SK-N-SH (cell line): ENCODE measurements around the gene BPIFB1.

Source experiments
- CTCF ChIP-seq: fragments of 200-600 bp; sonication (generic); IDR thresholded peaks from 2 replicates; pipeline ENCODE4 v1.6.1; 2017; ENCODE audit warnings: antibody characterized with exemption, mild to moderate bottlenecking, moderate library complexity
- EP300 ChIP-seq, 2 experiments: IDR thresholded peaks; 2 replicates each; pipeline versions ENCODE4 v1.4.0 to v1.6.1; 2012; ENCODE audit warnings: borderline replicate concordance in 1 of 2, low read depth in 1 of 2, low read length in 1 of 2
- JUND ChIP-seq: IDR thresholded peaks from 2 replicates; pipeline ENCODE4 v1.4.0; 2012
- POLR2AphosphoS5 ChIP-seq: IDR thresholded peaks from 2 replicates; pipeline ENCODE4 v1.6.1; 2012; ENCODE audit warnings: low read depth, low read length
- RAD21 ChIP-seq: IDR thresholded peaks from 2 replicates; pipeline ENCODE4 v1.6.1; 2012; ENCODE audit warnings: mild to moderate bottlenecking, low read length
- RFX5 ChIP-seq: IDR thresholded peaks from 2 replicates; pipeline ENCODE4 v1.6.1; 2012; ENCODE audit warnings: mild to moderate bottlenecking, improper control_type of control experiment, low read length
- SMC3 ChIP-seq: IDR thresholded peaks from 2 replicates; pipeline ENCODE4 v1.6.1; 2012; ENCODE audit warnings: low read depth, low read length, improper control_type of control experiment
- USF1 ChIP-seq: IDR thresholded peaks from 2 replicates; pipeline ENCODE4 v1.4.0; 2012; ENCODE audit warnings: low read depth, borderline replicate concordance
- YY1 ChIP-seq: IDR thresholded peaks from 2 replicates; pipeline ENCODE4 v1.4.0; 2012; ENCODE audit warnings: low read depth, mild to moderate bottlenecking

- TF ChIP-seq CTCF (no peak), RFX5 (no peak), POLR2AphosphoS5 (no peak), USF1 (no peak), JUND (no peak), EP300 (IDR thresholded peaks at IDR 0.05; ENCODE audit: borderline replicate concordance in 1 of 2, low read depth in 1 of 2, low read length in 1 of 2) (no peak), RAD21 (no peak), SMC3 (no peak), YY1 (no peak)
Measured at GRCh38 chr20:33308668-33309067, 25.7 kb downstream of the BPIFB1 start.
